ENCODE measurements around the gene PRKCI. TPM values are rescaled to one million over a fixed set of nuclear protein-coding genes. Genes with fewer than 3 reads are reported as not detected.

Gene PRKCI
- total RNA-seq, 4 donors from 2014 or later = 38.6 to 123 (median 50.2) TPM

DNA sequence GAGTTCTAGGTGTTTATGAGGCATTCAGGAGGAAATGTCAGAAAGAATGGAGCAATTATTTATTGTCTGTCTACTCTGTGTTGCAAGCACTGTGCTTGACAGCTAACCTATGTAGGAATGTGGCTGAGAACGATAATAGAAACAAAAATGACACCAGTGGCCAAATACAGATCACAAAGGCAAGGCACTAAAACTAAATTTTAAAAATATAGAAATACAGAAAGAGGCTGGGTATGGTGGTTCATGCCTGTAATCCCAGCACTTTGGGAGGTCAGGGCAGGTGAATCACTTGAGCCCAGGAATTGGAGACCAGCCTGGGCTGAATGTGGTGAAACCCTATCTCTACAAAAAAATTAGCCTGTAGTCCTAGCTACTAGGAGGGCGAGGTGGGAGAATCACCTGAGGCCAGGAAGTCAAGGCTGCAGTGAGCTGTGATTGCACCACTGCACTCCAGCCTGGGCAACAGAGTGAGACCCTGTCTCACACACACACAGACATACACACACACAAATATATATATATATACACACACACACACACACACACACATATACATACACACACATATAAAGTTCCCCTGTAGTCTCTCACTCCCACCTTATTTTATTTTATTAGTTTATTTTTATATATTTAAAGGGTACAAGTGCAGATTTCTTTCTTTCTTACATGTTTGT is 6.0 kb downstream of the PRKCI start:
- TF ChIP-seq POLR2A (IDR thresholded peaks at IDR 0.05) = no peak
- TF ChIP-seq CTCF (IDR thresholded peaks at IDR 0.05) = no peak
- intact Hi-C loops (cut with DNase I; ENCODE audit: low total_unique reads) = no loop called here
- H3K4me3 ChIP-seq (ENCODE audit: low read depth, poor library complexity, severe bottlenecking) = no peak overlapping the region
- DNase-seq (ENCODE audit: low spot score in 2 of 2) = no peak
- 62 to 68% methylated on average over 2 of the region's 2 CpGs for WGBS, 2 donors

GRCh38 chr3:170232266-170232665 is 10.0 kb downstream of the PRKCI start:
- TF ChIP-seq CTCF (IDR thresholded peaks at IDR 0.05) = no peak
- no peak for TF ChIP-seq POLR2A (IDR thresholded peaks at IDR 0.05)
- DNase-seq (ENCODE audit: low spot score in 2 of 2) = no peak
- no peak overlapping the region for H3K4me3 ChIP-seq (ENCODE audit: low read depth, poor library complexity, severe bottlenecking)
- WGBS, 2 donors = 96 to 97% methylated on average over 5 of the region's 5 CpGs
- intact Hi-C loops (cut with DNase I; ENCODE audit: low total_unique reads) = no loop called here

GRCh38 chr3:170233530-170233929 is 11.3 kb downstream of the PRKCI start:
- DNase-seq (ENCODE audit: low spot score in 2 of 2) = no peak
- intact Hi-C loops (cut with DNase I; ENCODE audit: low total_unique reads) = no loop called here
- TF ChIP-seq CTCF (IDR thresholded peaks at IDR 0.05) = no peak
- no peak for TF ChIP-seq POLR2A (IDR thresholded peaks at IDR 0.05)
- no peak overlapping the region for H3K4me3 ChIP-seq (ENCODE audit: low read depth, poor library complexity, severe bottlenecking)
- WGBS, 2 donors = 83 to 84% methylated on average over 6 of the region's 6 CpGs

DNA sequence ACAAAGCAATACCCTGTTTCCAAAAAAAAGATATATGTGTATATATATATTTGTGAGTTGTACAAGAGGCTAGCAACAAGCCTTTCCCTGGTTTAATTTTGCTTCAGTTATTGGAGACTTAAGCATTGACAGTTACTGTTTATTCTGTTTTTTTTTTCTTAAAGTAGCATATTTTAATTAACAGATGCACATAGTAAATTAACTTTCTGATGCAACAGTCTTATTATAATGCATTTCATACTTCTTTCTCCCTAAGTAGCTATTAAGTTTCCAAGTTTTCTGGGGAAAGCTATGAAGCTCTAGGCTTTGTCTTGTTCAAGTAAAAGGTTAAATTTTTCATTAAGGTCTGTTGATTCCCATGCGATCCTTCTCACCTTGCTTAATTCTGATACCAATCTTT is 17.9 kb downstream of the PRKCI start:
- DNase-seq (ENCODE audit: low spot score in 2 of 2) = no peak
- no peak overlapping the region for H3K4me3 ChIP-seq (ENCODE audit: low read depth, poor library complexity, severe bottlenecking)
- intact Hi-C loops (cut with DNase I; ENCODE audit: low total_unique reads) = no loop called here
- TF ChIP-seq POLR2A (IDR thresholded peaks at IDR 0.05) (no peak), CTCF (IDR thresholded peaks at IDR 0.05) (no peak)
- 57 to 64% methylated on average over 1 of the region's 1 CpG for WGBS, 2 donors

GRCh38 chr3:170240671-170241070 is 18.4 kb downstream of the PRKCI start:
- intact Hi-C loops (cut with DNase I; ENCODE audit: low total_unique reads) = no loop called here
- no peak for DNase-seq (ENCODE audit: low spot score in 2 of 2)
- TF ChIP-seq CTCF (IDR thresholded peaks at IDR 0.05) (no peak), POLR2A (IDR thresholded peaks at IDR 0.05) (no peak)
- no peak overlapping the region for H3K4me3 ChIP-seq (ENCODE audit: low read depth, poor library complexity, severe bottlenecking)

DNA sequence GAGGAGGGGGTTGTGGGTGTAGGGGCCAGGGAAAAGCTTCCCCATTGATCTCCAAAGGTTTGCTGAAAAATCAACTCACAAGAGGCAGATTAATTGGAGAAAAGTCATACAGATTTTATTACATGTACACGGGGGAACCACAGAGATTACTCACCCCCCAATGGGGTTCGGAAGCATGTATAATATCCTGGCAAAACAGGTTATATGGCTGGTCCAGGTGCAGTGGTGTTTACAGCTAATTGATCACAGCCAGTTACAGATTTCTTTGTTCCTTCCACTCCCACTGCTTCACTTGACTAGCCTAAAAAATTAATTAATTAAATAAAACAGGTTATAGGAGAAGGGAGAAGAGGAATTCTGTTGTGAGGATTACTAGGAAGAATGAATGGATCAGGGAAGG is 22.4 kb downstream of the PRKCI start:
- intact Hi-C loops (cut with DNase I; ENCODE audit: low total_unique reads) = no loop called here
- WGBS, 2 donors = 43 to 51% methylated on average over 2 of the region's 2 CpGs
- DNase-seq (ENCODE audit: low spot score in 2 of 2) = no peak
- no peak overlapping the region for H3K4me3 ChIP-seq (ENCODE audit: low read depth, poor library complexity, severe bottlenecking)
- TF ChIP-seq CTCF (IDR thresholded peaks at IDR 0.05) (no peak), POLR2A (IDR thresholded peaks at IDR 0.05) (no peak)

Data from lower leg skin (tissue), 4 donors.